Epithelial cell of proximal tubule (primary cell): ENCODE results near the gene RNF7. TPM values are rescaled to one million over a fixed set of nuclear protein-coding genes. Genes with fewer than 3 reads are reported as not detected.

Experiments used
- DNase-seq: peaks from one replicate; pipeline ENCODE4 v3.0.0-alpha.2; 2011; ENCODE audit warnings: low read depth
- H3K4me3 ChIP-seq: 2 replicates; pipeline ENCODE4 v1.5.1; 2011; ENCODE audit warnings: low read depth, mild to moderate bottlenecking, low read length
- CTCF ChIP-seq: conservative IDR thresholded peaks from 2 replicates; pipeline ENCODE4 v1.5.1; 2012; ENCODE audit warnings: low read depth, mild to moderate bottlenecking, low read length
- total RNA-seq: library from RNA; depleted of rRNA; stranded (reverse); fragments of >200 nt; gene quantifications from 2 replicates; pipeline ENCODE4 v1.2.3, GENCODE V29; 2015

RNF7 gene
- total RNA-seq, 1 donor from 2014 or later = 115 TPM

DNA sequence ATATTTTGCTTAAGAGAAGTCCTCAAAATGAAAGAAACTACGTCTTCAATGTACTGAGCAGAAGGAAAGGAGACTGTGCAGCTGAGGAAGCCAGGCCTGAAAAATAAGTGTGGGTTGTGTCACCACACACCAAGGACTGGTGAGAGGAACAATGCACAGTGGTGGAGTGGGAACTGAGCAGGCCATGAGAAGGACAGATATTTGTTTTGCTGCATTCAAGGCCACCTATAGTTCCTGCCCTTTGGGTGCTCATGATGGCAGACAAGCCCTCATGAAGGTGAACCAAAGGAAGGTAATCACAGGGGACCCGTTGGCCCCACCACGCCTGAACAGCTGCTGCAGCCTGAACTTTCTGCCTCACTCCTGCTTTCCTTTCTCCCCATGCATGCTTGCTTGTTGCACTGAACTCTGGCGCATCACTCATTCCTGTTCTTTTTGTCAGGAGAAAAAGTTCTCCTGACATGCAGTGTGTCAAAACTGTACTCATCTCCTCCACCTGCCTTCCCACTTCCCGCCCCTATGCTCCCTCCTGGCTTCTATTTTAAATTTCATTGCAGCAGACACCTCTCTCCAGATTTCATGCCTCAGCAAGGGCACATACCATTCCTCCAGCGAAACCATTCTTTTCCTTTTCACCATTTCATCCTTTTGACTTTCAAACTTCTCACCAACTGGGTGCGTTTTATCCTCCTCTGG is 2.2 kb upstream of the RNF7 start:
- DNase-seq = no peak
- H3K4me3 ChIP-seq = no peak overlapping the region
- no peak for TF ChIP-seq CTCF

- TF ChIP-seq CTCF = no peak
- no peak for DNase-seq
- no peak overlapping the region for H3K4me3 ChIP-seq
These were observed 1.0 kb upstream of the RNF7 start for GRCh38 chr3:141737093-141737492.

- H3K4me3 ChIP-seq = peak overlapping the region; percentile 68
- no peak for DNase-seq
- no peak for TF ChIP-seq CTCF
These were observed 448 bp upstream of the RNF7 start for GRCh38 chr3:141737678-141738021.

DNA sequence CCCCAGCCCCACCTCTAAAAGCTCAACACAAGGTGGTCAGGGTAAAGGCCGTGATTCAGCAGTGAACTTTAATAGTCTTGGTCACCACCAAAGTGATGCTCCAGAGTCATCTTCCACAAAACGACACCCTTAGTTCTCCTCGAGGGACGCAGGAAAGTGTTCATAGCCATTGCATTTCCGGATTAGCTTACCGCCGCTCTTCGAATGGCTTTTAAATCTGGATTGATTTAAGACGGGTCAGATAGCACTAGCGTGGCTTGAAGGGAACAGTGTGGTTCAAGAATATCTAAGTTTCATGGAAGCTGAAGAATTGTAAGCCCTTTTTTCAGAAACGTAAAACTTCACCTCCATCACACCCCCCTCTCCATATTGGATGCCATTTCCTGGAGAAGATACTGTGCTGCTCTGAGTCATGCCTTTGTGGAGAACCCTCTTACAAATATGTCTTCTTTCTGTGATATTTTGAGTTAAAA is 829 bp downstream of the RNF7 start:
- peak; percentile 6 for DNase-seq
- H3K4me3 ChIP-seq = peak overlapping the region; percentile 68
- TF ChIP-seq CTCF = no peak

GRCh38 chr3:141739731-141740130 is 1.6 kb downstream of the RNF7 start:
- no peak for TF ChIP-seq CTCF
- DNase-seq = no peak

DNA sequence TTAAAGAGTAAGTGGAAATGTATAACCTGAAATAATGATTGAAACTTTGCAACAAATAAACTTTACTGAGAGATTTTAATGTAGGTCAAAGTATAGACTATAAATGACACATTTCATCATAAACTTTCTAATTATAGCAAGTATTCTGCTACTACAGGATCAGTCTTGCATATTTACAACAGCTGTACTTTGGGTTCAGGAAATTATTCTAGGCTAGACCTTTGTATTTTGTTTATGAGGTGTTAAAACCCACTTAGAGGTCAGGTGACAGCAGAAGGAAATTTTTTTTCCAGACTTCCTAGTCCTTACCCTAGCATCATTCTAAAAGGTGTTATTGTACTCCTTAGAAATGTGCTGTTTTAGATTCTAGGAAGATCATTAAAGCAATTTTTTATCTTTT is 2.3 kb downstream of the RNF7 start:
- H3K4me3 ChIP-seq = no peak overlapping the region
- no peak for DNase-seq

More at GRCh38 chr3:141739731-141740130, 1.6 kb downstream of the RNF7 start:
- H3K4me3 ChIP-seq = peak overlapping the region; percentile 68

More for the DNA sequence above, 2.3 kb downstream of the RNF7 start:
- TF ChIP-seq CTCF = no peak
